HG02763 (cell line): ENCODE measurements around the gene NCAPH2.

Experiments
- ATAC-seq: cut with Tn5 transposase; IDR thresholded peaks from one replicate; pipeline ENCODE4 v1.9.1; 2021; ENCODE audit warnings: mild to moderate bottlenecking, moderate library complexity; ENCODE audit not compliant: unreplicated experiment

NCAPH2 gene

DNA sequence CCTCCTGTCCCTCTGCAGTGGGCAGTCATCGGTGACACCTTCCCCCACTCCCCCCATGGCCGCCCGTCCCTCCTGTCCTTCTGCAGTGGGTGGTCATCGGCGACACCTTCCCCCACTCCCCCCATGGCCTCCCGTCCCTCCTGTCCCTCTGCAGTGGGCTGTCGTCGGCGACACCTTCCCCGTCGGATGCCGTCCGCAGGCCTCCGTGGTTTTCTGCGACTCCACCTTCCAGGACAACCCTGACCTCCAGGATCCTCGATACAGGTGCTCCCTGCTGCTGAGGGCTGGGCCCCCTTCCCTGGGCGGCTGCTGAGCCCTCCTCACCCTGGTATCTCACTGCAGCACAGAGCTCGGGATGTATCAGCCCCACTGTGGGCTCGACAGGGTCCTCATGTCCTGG, 19.1 kb upstream of the NCAPH2 start:
- ATAC-seq, result no peak

DNA sequence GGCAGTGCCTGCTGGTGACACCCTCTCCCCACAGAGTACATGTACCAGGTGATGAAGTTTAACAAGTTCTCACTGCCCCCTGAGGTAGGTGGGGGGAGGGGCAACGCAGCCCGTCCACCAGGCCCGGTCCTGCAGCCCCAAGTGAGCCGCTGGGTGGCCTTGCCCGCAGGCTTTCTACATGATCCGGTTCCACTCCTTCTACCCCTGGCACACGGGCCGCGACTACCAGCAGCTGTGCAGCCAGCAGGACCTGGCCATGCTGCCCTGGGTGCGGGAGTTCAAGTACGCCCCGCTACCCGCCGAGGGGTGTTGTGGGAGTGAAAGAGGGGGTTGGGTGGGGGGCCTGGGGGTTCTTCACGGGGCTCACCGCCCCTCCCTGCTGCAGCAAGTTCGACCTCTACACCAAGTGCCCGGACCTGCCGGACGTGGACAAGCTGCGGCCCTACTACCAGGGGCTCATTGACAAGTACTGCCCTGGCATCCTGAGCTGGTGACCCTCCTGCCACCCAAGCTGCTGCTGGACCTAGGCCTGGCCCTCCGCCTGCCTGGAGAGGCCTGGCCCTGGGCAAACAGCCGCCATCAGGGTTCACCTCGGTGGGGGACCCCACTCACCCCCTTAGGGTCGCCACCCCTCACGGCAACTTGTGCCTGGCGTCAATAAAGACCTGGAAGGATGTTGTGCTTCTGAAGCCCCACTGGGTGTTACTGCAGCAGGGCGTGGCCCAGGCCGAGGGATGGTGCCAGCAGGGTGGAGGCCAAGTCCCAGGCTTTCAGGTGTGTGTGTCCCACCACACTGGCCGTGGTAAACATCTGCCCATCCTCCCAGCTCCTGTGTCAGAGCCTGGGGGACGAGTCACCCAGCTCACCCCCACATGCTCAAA, 18.4 kb upstream of the NCAPH2 start:
- ATAC-seq, result no peak

DNA sequence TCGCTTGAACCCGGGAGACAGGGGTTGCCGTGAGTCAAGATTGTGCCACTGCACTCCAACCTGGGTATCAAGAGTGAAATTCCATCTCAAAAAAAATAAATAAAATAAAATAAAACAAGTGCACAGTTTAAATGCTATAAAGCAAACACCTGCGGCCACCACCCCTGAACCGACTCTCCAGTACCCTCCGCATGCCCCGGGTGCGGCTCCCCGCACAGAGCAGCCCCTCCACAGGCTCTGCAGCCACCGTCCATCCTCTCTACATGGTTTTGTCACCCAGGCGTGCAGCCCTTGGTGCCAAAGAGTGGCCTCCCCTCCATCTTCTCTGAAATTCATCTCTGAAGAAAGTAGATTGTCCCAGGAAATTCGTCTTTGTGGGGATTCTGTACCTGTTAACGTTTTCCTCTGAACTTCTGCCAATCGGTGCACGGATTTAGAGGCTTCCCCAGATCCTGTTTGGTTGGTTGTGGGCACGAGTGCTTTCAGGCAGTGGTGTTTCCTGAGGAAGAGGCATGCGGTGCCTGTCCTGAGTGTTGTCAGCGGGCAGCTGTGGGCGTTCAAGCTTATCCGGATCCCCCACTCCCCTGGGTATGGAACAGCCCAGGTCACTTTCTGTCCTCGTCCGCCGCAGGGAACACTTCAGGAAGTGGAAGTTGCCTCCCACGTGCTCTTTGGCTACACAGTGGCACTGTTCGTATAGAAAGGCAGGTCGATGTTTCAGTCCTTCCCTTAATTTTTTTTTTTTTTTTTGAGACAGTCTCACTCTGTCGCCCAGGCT, 17.3 kb upstream of the NCAPH2 start:
- no peak for ATAC-seq

GRCh38 chr22:50497093-50497492, 10.9 kb upstream of the NCAPH2 start:
- no peak for ATAC-seq

GRCh38 chr22:50498322-50498890, 9.6 kb upstream of the NCAPH2 start:
- no peak for ATAC-seq

DNA sequence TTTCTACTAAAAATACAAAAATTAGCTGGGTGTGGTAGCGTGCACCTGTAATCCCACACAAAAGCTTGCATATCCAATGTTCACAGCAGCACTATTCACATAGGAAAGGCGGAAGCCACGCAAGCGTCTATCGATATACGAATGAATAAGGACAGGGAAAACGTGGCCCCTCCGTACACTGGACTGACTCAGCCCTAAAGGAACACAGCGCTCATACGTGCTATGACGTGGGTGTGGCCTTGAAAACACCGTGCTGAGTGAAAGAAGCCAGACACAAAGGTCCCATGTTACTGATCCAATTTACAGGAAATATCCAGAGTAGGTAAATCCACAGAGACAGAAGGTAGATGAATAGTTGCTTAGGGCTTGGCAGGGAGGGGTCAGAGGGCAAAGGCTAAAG, 7.6 kb upstream of the NCAPH2 start:
- no peak for ATAC-seq

GRCh38 chr22:50502096-50502495, 5.9 kb upstream of the NCAPH2 start:
- no peak for ATAC-seq

DNA sequence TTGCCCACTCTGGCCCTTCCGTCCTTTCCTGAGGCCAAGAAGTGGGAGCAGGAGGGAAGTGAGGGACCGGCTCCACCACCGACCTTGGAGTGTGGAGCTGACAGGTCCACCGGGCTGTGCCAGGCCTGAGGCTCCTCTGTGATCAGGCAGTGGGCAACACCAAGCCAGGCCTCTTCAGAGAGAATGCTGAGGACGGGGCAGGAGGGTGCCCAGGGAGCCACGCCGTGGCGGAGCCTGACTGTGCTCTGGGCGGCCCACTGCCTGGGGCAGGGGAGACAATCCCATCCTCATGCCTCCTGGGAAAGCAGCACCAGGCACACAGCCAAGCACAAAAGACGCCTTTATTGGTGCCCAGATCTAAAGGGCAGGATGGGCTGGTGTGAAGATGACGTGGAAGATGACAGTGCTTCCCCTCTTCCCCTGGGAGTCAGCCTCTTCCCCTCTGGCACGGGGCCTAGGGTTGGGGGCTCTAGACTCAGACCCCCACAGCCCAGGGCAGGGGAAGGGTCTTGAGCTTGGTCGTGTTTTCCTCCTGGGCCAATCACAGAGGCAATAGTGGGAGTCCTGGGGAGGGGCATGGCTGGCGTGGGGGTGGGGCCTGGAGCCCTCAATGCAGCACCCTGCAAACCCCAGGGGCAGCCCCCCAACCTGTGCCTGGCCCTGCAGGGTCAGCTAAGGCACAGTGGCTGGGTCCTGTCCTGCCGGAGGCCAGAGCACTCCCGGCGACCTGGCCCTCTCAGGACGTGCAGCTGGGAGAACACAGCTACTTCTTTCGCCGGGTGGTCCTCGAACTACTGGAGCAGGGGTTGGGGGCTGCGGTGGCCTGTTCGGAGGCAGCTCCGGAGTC, 5.2 kb upstream of the NCAPH2 start:
- no peak for ATAC-seq

- ATAC-seq, result no peak
Measured at GRCh38 chr22:50503475-50504145, 4.4 kb upstream of the NCAPH2 start.

DNA sequence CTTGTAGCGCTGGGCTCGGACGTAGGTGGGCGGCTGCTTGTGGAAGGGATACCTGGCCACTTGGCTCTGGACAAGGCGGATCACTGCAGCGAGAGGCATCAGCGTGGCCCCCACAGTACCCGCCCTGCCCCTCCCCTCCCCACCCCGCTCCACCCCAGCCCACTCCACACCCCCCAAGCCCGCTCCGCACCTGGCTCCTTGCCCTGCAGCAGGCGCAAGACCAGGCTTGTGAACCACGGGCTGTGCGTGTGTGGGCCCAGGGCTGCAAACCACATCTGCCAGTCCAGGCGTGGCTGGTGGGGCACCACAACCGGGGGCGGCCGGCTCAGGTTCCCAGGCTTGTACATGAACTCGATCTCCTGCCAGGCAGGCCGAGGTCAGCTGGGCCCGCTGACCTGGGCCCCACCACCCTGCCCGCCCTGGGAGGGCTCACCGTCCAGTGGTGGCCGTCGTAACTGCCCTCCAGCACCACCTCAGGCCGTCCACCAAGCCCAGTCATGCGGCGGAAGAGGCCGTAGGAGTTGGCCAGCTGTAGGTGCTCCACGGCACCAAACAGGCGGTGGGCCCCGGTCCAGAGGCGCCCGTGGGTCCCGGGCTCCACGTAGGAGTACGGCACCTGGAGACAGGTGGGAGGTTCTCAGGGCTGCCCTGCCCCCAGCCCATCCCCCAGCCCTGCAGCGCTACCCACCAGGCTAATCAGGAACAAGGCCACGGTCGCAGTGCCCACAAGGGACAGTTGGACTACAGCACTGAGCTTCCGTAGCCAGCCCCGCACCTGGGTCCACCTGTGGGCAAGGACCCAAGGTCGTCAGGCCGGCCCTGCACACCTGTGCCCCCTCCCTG, 3.4 kb upstream of the NCAPH2 start:
- ATAC-seq, result no peak

DNA sequence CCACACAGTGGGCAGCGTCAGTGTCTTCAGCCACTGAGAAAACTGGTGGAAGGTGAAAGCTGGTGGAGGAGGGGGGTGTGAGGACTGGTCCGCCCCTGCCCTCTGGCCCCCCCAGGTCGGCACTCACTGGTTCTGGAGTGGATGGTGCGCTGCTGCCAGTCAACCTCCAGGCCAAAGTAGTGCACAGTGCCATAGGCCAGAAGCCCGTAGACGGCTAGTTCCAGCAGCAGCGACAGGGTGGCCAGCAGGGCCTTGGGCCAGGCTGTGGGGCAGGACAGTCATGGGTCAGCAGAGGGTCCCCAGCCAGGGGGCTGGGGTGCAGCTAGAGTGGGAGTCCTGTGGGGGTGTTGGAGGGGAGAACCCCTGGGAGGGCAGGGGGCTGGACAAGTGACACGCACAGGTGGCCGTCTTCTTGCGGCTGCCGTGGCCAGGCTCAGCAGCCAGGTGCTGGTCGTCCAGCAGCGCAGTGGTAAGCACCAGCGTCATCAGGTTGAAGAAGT, 2.7 kb upstream of the NCAPH2 start:
- ATAC-seq, result no peak

GRCh38 chr22:50505776-50506610, 2.0 kb upstream of the NCAPH2 start:
- no peak for ATAC-seq

GRCh38 chr22:50506611-50507420, 1.2 kb upstream of the NCAPH2 start:
- peak; percentile 5 for ATAC-seq

- peak; percentile 50 for ATAC-seq
Measured at GRCh38 chr22:50507421-50507990, 518 bp upstream of the NCAPH2 start, which contains the start of gene LMF2. LMF2 (minus strand) TSS chr22:50507702; CDS start chr22:50507675, 27 bp downstream.

GRCh38 chr22:50508897-50509296, 873 bp downstream of the NCAPH2 start:
- ATAC-seq, result no peak

DNA sequence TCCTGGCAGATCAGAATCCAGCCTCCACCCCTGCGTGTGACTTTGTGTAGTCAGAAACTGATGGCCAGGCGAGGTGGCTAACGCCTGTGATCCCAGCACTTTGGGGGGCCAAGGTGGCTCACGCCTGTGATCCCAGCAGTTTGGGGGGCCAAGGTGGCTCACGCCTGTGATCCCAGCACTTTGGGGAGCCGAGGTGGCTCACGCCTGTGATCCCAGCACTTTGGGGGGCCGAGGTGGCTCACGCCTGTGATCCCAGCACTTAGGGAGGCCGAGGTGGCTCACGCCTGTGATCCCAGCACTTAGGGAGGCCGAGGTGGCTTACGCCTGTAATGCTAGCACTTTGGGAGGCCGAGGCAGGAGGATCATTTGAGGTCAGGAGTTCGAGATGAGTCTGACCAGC, 5.2 kb downstream of the NCAPH2 start:
- ATAC-seq, result no peak

DNA sequence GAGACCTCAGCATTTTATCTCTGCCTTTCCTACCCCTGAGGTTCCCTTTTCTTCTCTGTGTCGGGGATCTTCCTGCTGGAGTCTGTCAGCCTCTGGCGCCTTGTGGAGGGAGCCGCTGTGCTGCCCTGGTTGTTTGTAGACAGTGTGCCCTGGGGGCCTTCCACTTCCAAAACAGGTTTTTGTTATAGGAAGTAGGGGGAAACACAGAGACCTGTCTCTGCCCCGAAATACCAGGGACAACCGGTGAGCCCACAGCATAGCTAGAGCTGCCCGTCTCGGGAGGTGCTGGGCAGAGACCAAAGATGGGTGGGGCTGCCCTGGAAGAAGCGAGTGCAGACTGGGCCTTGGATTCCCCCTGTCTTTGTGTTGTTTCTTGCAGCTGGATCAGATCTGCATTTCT, 8.0 kb downstream of the NCAPH2 start:
- ATAC-seq, result no peak
